A549 (cell line): ENCODE results near the gene PLPPR3. TPM values are rescaled to one million over a fixed set of nuclear protein-coding genes. Genes with fewer than 3 reads are reported as not detected.

Experiments
- ATAC-seq, 2 experiments: fragments of 200-7000 bp in 1 of 2; fragments of >200 bp in 1 of 2; cut with Nextera tagmentation in 1 of 2; cut with Tn5 transposase in 1 of 2; 3 replicates each; pipeline versions ENCODE4 v1.8.0 to v1.9.1; 2018 to 2020; ENCODE audit warnings: mild to moderate bottlenecking in 1 of 2, moderate library complexity in 1 of 2
- CTCF ChIA-PET: fragments of 300-600 bp; sonication (Branson Sonifier 250); formaldehyde crosslinking; extraction: SDS; loops from one replicate; lab custom pipeline; 2021; ENCODE audit warnings: antibody characterized with exemption, inconsistent platforms; lab: Yijun Ruan, JAX
- POLR2A ChIA-PET: fragments of 350-600 bp; formaldehyde crosslinking; extraction: SDS; loops from one replicate; lab custom pipeline; 2021; ENCODE audit warnings: antibody characterized with exemption, inconsistent platforms; lab: Yijun Ruan, JAX
- DNase-seq, 2 experiments: peaks; one replicate each; pipeline versions ENCODE4 v3.0.0 to v3.0.0-alpha.2; 2011 to 2016; ENCODE audit warnings: low read depth in 1 of 2, low spot score in 1 of 2
- FAIRE-seq: peaks from 2 replicates; lab custom pipeline; 2011; peaks lifted over from hg19 to GRCh38; lab: Jason Lieb, UNC
- H3K27ac ChIP-seq, 2 experiments: fragments of >200 bp; sonication (Bioruptor Twin); formaldehyde crosslinking; 3 replicates each; pipeline ENCODE4 v1.5.1; 2016 to 2017
- H3K4me1 ChIP-seq: fragments of >200 bp; sonication (Bioruptor Twin); formaldehyde crosslinking; 3 replicates; pipeline ENCODE4 v1.6.1; 2016
- H3K4me2 ChIP-seq: fragments of >200 bp; sonication (Bioruptor Twin); formaldehyde crosslinking; 3 replicates; pipeline ENCODE4 v1.6.1; 2016
- H3K4me3 ChIP-seq: fragments of >200 bp; sonication (Bioruptor Twin); formaldehyde crosslinking; 3 replicates; pipeline ENCODE4 v1.5.1; 2016
- H3K9me3 ChIP-seq: fragments of >200 bp; sonication (Bioruptor Twin); formaldehyde crosslinking; 3 replicates; pipeline ENCODE4 v1.6.1; 2016
- BCL3 ChIP-seq: fragments of >200 bp; sonication (Bioruptor Twin); formaldehyde crosslinking; IDR thresholded peaks from 3 replicates; pipeline ENCODE4 v1.6.1; 2016
- BHLHE40 ChIP-seq: IDR thresholded peaks from 2 replicates; pipeline ENCODE4 v1.6.1; 2012; ENCODE audit warnings: low read depth, low read length, inconsistent platforms
- CEBPB ChIP-seq, 2 experiments: fragments of >200 bp in 1 of 2; sonication (Bioruptor Twin) in 1 of 2; formaldehyde crosslinking in 1 of 2; IDR thresholded peaks; 2 replicates each; pipeline ENCODE4 v1.6.1; 2012 to 2016
- CHD2 ChIP-seq: fragments of 150-350 bp; IDR thresholded peaks from 2 replicates; pipeline ENCODE4 v1.6.1; 2014; ENCODE audit warnings: low read length; ENCODE audit not compliant: partially characterized antibody
- CTCF ChIP-seq: fragments of >200 bp; sonication (Bioruptor Twin); formaldehyde crosslinking; IDR thresholded peaks from 3 replicates; pipeline ENCODE4 v1.5.1; 2016
- EHMT2 ChIP-seq: fragments of 200-600 bp; sonication (generic); IDR thresholded peaks from 2 replicates; pipeline ENCODE4 v1.6.1; 2016; ENCODE audit warnings: antibody characterized with exemption, low read depth, mild to moderate bottlenecking, moderate library complexity
- EP300 ChIP-seq, 2 experiments: fragments of >200 bp; sonication (Bioruptor Twin); formaldehyde crosslinking; IDR thresholded peaks; 2 replicates in 1 of 2; 3 replicates in 1 of 2; pipeline ENCODE4 v1.6.1; 2016 to 2017
- FOSB ChIP-seq: fragments of 250-450 bp; sonication (Bioruptor Pico); IDR thresholded peaks from 2 replicates; pipeline ENCODE4 v1.5.0; 2020; ENCODE audit warnings: mild to moderate bottlenecking, moderate library complexity
- HDAC2 ChIP-seq: fragments of 200-600 bp; sonication (generic); IDR thresholded peaks from 2 replicates; pipeline ENCODE4 v1.6.1; 2016
- HEYL ChIP-seq: fragments of 250-450 bp; sonication (Bioruptor Pico); IDR thresholded peaks from 2 replicates; pipeline ENCODE4 v1.8.0; 2021; ENCODE audit warnings: mild to moderate bottlenecking, moderate library complexity
- HMGXB4 ChIP-seq: fragments of 250-450 bp; sonication (Bioruptor Pico); IDR thresholded peaks from 2 replicates; pipeline ENCODE4 v1.5.0; 2021; ENCODE audit warnings: mild to moderate bottlenecking, moderate library complexity, borderline replicate concordance
- HOXB13 ChIP-seq: fragments of 250-450 bp; sonication (Bioruptor Pico); IDR thresholded peaks from 2 replicates; pipeline ENCODE4 v1.5.0; 2020; ENCODE audit warnings: low read depth, mild to moderate bottlenecking, moderate library complexity
- MAX ChIP-seq: IDR thresholded peaks from 2 replicates; pipeline ENCODE4 v1.6.1; 2012
- MAZ ChIP-seq: fragments of 150-350 bp; IDR thresholded peaks from 2 replicates; pipeline ENCODE4 v1.6.1; 2014; ENCODE audit warnings: antibody characterized with exemption, low read depth, low read length, borderline replicate concordance
- MYC ChIP-seq: IDR thresholded peaks from 2 replicates; pipeline ENCODE4 v1.6.1; 2012; ENCODE audit warnings: mild to moderate bottlenecking, inconsistent platforms, low read length, improper control_type of control experiment, borderline replicate concordance
- NFE2L2 ChIP-seq: fragments of 150-350 bp; conservative IDR thresholded peaks from 2 replicates; pipeline ENCODE4 v1.6.1; 2014; ENCODE audit warnings: low read length
- NPAS2 ChIP-seq: fragments of 250-450 bp; sonication (Bioruptor Pico); IDR thresholded peaks from 2 replicates; pipeline ENCODE4 v1.8.0; 2022; ENCODE audit warnings: mild to moderate bottlenecking, moderate library complexity, borderline replicate concordance
- POLR2A ChIP-seq: IDR thresholded peaks from 2 replicates; pipeline ENCODE4 v1.6.1; 2012; ENCODE audit warnings: mild to moderate bottlenecking, low read length
- RAD21 ChIP-seq, 2 experiments: fragments of >200 bp in 1 of 2; sonication (Bioruptor Twin) in 1 of 2; formaldehyde crosslinking in 1 of 2; IDR thresholded peaks in 1 of 2; conservative IDR thresholded peaks in 1 of 2; 2 replicates in 1 of 2; 3 replicates in 1 of 2; pipeline ENCODE4 v1.6.1; 2012 to 2018; ENCODE audit warnings: inconsistent platforms in 1 of 2
- RARB ChIP-seq: fragments of 250-450 bp; sonication (Bioruptor Pico); IDR thresholded peaks from 2 replicates; pipeline ENCODE4 v1.8.0; 2021; ENCODE audit warnings: mild to moderate bottlenecking, moderate library complexity
- RNF2 ChIP-seq: fragments of 200-600 bp; sonication (generic); IDR thresholded peaks from 2 replicates; pipeline ENCODE4 v1.6.1; 2016; ENCODE audit warnings: low read depth, mild to moderate bottlenecking, antibody characterized with exemption, moderate library complexity, borderline replicate concordance
- SREBF2 ChIP-seq: fragments of 450-650 bp; IDR thresholded peaks from 2 replicates; pipeline ENCODE4 v1.6.1; 2014; ENCODE audit warnings: mild to moderate bottlenecking, moderate library complexity
- TFCP2L1 ChIP-seq: fragments of 250-450 bp; sonication (Bioruptor Pico); IDR thresholded peaks from 2 replicates; pipeline ENCODE4 v1.5.0; 2021; ENCODE audit warnings: mild to moderate bottlenecking
- USF2 ChIP-seq: fragments of 450-650 bp; IDR thresholded peaks from 2 replicates; pipeline ENCODE4 v1.6.1; 2014; ENCODE audit warnings: antibody characterized with exemption
- ZC3H11A ChIP-seq: fragments of 450-650 bp; IDR thresholded peaks from 2 replicates; pipeline ENCODE4 v1.6.1; 2014; ENCODE audit warnings: antibody characterized with exemption, mild to moderate bottlenecking
- ZFP36 ChIP-seq: fragments of 450-650 bp; IDR thresholded peaks from 2 replicates; pipeline ENCODE4 v1.6.1; 2014; ENCODE audit warnings: borderline replicate concordance; ENCODE audit not compliant: partially characterized antibody
- ZSCAN20 ChIP-seq: fragments of 250-450 bp; sonication (Bioruptor Pico); IDR thresholded peaks from 2 replicates; pipeline ENCODE4 v1.8.0; 2022; ENCODE audit warnings: mild to moderate bottlenecking, moderate library complexity
- WGBS: methylation state at CpG from one replicate; pipeline ENCODE4 v1.1.6; 2017; ENCODE audit errors: missing lambda C conversion rate; 5-methylcytosine and 5-hydroxymethylcytosine counted together
- polyA plus RNA-seq, 4 experiments: library from polyadenylated mRNA; depleted of rRNA in 3 of 4; stranded (reverse); fragments of >200 nt; fragmentation: RNase III in 1 of 4; extraction: RNeasy Plus Mini Kit Qiagen cat#74134 plus additional on column Dnase treatment in 1 of 4; gene quantifications; 2 replicates in 3 of 4; 3 replicates in 1 of 4; pipeline ENCODE4 v1.2.3, GENCODE V29; 2011 to 2017
- TF ChIP-seq, protein P1 (sequence below): fragments of 150-350 bp; IDR thresholded peaks from 2 replicates; pipeline ENCODE4 v1.6.1; 2014; ENCODE audit warnings: low read depth, mild to moderate bottlenecking, low read length

The PLPPR3 gene
- polyA plus RNA-seq, 2 of the 4 experiments (the other 2 are of a cell fraction) = 2.6 to 3.7 TPM

DNA sequence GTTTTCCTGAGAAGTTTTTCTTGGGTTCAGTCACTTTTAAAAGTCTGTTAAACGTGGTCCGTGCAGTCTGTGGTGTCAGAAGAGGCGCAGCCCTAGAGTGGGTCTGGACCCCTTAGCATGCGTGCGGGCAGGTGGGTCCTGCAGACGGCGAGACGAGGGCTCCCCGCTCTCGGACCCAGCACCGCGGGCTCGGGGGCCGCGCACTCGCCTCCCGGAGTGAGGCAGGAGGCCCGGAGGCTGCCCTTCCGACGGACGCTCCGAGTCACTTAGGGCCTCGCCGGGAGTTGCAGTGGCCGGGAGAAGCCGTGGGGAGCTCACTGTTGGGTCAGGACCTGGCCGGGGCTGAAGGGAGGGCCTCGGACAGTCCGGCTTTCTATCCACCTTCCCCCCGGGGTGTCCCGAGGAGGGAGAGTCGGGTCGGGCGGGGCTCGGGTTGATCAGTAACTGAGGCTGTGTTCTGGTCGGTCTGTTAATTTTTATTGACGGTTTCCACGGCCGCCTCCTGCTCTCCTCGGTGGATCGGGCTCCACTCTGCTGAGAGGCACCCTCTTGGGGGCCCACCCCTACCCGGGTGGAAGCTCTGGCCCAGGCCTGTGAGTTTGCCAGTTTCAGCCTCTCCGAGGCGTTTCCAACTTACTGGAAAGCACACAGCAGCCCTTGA is 23.2 kb downstream of the PLPPR3 start (continued):
- no peak for TF ChIP-seq FOSB
- TF ChIP-seq MYC = no peak
- no peak for TF ChIP-seq EP300 (IDR thresholded peaks at IDR 0.05)
- no peak for TF ChIP-seq NPAS2 (CRISPR knock-in tag)
- no peak for TF ChIP-seq ZC3H11A
- TF ChIP-seq, protein P1, sequence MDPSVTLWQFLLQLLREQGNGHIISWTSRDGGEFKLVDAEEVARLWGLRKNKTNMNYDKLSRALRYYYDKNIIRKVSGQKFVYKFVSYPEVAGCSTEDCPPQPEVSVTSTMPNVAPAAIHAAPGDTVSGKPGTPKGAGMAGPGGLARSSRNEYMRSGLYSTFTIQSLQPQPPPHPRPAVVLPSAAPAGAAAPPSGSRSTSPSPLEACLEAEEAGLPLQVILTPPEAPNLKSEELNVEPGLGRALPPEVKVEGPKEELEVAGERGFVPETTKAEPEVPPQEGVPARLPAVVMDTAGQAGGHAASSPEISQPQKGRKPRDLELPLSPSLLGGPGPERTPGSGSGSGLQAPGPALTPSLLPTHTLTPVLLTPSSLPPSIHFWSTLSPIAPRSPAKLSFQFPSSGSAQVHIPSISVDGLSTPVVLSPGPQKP = no peak
- TF ChIP-seq HDAC2 = no peak
- TF ChIP-seq MAZ = no peak

DNA sequence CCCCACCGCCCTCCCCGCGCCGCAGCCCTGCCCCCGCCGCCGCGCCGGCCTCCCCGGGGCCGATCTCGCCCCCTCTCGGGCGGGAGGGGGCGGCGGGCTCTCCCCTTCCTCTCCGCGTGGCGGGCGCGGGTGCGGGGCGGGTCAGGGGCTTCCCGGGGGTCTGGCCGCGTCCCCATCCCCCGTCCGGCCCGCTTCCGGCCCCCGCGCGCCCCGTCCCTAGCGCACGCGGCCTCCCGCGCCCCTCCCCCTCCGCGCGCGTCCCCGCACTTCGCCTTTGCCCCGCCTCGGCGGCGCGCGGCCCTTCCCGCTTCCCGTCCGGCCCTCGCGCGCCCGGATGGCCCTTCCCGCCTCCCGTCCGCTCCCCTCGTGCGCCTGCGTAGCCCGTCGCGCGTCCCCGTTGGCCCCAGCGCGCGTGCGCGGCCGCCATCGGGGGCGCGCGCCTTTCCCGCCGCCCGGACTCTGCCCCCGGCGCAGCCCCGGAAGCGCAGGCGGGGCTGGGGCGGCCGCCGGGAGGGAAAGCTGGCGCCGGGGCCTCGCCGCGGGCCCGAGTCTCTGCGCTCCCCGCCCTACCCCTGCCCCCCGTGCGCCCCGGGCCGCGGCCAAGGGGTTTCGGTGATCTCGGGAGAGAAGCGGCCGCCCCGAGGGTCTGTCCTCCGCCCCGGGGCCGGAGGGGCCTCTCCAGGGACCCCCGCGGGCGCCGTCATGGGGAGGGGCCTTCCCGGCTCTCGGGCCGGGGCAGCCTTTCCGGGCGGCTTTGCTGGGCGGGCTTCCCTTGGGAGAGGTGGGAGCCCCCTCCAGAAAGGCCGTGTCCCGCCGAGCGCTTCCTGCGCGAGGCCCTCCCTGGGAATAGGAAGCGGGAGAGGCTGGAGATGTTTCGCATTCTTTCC is 24.0 kb downstream of the PLPPR3 start:
- CTCF ChIA-PET = no interaction called here
- peak in 1 of 2 experiments; percentile 41; a peak in 3 of 6 replicates for ATAC-seq
- DNase-seq = peak; percentile 67 to 91
- TF ChIP-seq HMGXB4 (CRISPR knock-in tag) (no peak), HDAC2 (no peak), BHLHE40 (no peak), MAX (peak; percentile 59; the same call in 1 of the 2 replicates), NFE2L2 (no peak), FOSB (no peak), ZSCAN20 (CRISPR knock-in tag) (no peak), RNF2 (no peak), CEBPB (IDR thresholded peaks at IDR 0.05) (no peak), RAD21 (conservative IDR thresholded peaks at IDR 0.05 in 1 of 2, IDR thresholded peaks at IDR 0.05 in 1 of 2) (no peak), HOXB13 (CRISPR knock-in tag) (no peak), EP300 (IDR thresholded peaks at IDR 0.05) (peak in 1 of 2 experiments; percentile 12; a peak in 1 of 5 replicates), RARB (CRISPR knock-in tag) (no peak), EHMT2 (no peak), POLR2A (no peak), HEYL (CRISPR knock-in tag) (no peak), BCL3 (0 out of 3 replicates have a peak, but pooled peaks have one; percentile 9), MYC (peak; percentile 63; the same call in 1 of the 2 replicates), CHD2 (no peak), TFCP2L1 (no peak), SREBF2 (no peak), CTCF (no peak), ZFP36 (no peak), USF2 (no peak)
- TF ChIP-seq, protein P1 = no peak

More for the DNA sequence above, 24.0 kb downstream of the PLPPR3 start:
- H3K9me3 ChIP-seq = no peaks in the 10 kb centered on the region
- 1% methylated on average over 19 of the region's 129 CpGs for WGBS
- peak overlapping the region; percentile 100 for H3K4me3 ChIP-seq
- no peak for FAIRE-seq
- H3K4me1 ChIP-seq = peaks cover 42% of the 10 kb centered on the region
- peak overlapping the region; percentile 100 for H3K27ac ChIP-seq
- peak overlapping the region; percentile 86 for H3K4me2 ChIP-seq
- POLR2A ChIA-PET = no interaction called here
